Kasumi-1 (cell line): ENCODE data around the gene TEAD3.

Experiments
- DNase-seq, 2 experiments: peaks; one replicate each; lab custom pipeline; 2025; lab: John Stamatoyannopoulos, UW

The TEAD3 gene

GRCh38 chr6:35475573-35475972 is 21.3 kb downstream of the TEAD3 start:
- DNase-seq, result no peak

- DNase-seq, result no peak
These were observed 21.8 kb downstream of the TEAD3 start for GRCh38 chr6:35474942-35475570.

GRCh38 chr6:35474131-35474941 is 22.5 kb downstream of the TEAD3 start:
- DNase-seq, result no peak

- peak in 1 of 2 experiments; percentile 18 for DNase-seq
These were observed 23.1 kb downstream of the TEAD3 start for GRCh38 chr6:35473850-35474130.

GRCh38 chr6:35473075-35473849 is 23.6 kb downstream of the TEAD3 start:
- no peak for DNase-seq

- DNase-seq, result no peak
These were observed 25.0 kb downstream of the TEAD3 start for GRCh38 chr6:35471836-35472345.

GRCh38 chr6:35470663-35471120 is 26.2 kb downstream of the TEAD3 start:
- DNase-seq, result no peak

- DNase-seq, result no peak
These were observed 26.9 kb downstream of the TEAD3 start for GRCh38 chr6:35469751-35470662.

- DNase-seq, result no peak
These were observed 27.7 kb downstream of the TEAD3 start for GRCh38 chr6:35468980-35469750.

- DNase-seq, result peak; percentile 93 to 95
These were observed 28.5 kb downstream of the TEAD3 start, which contains the start of gene RPL10A for GRCh38 chr6:35468181-35468979. RPL10A (plus strand) TSS chr6:35468401; CDS start chr6:35468435, 34 bp downstream.

- no peak for DNase-seq
These were observed 31.2 kb downstream of the TEAD3 start for GRCh38 chr6:35465646-35466045.

- no peak for DNase-seq
These were observed 33.6 kb downstream of the TEAD3 start for GRCh38 chr6:35463292-35463691.

- DNase-seq, result no peak
These were observed 35.6 kb downstream of the TEAD3 start for GRCh38 chr6:35461270-35461669.

- DNase-seq, result no peak
These were observed 39.0 kb downstream of the TEAD3 start for GRCh38 chr6:35457907-35458306.

- DNase-seq, result no peak
These were observed 42.3 kb downstream of the TEAD3 start for GRCh38 chr6:35454391-35455110.

- no peak for DNase-seq
These were observed 43.6 kb downstream of the TEAD3 start for GRCh38 chr6:35453236-35453635.

GRCh38 chr6:35452183-35453090 is 44.4 kb downstream of the TEAD3 start, which contains the start of gene FANCE:
FANCE (plus strand) TSS chr6:35452338; CDS start chr6:35452546, 208 bp downstream.
- peak; percentile 73 to 78 for DNase-seq
